GM18507 (cell line): ENCODE measurements around the gene TDRD1.

Source experiments
- DNase-seq: peaks from one replicate; pipeline ENCODE4 v3.0.0; 2011; ENCODE audit warnings: low read depth; ENCODE audit not compliant: insufficient read length; ENCODE audit errors: extremely low spot score
- FAIRE-seq: peaks from 2 replicates; lab custom pipeline; 2011; peaks lifted over from hg19 to GRCh38; lab: Jason Lieb, UNC

Gene TDRD1

DNA sequence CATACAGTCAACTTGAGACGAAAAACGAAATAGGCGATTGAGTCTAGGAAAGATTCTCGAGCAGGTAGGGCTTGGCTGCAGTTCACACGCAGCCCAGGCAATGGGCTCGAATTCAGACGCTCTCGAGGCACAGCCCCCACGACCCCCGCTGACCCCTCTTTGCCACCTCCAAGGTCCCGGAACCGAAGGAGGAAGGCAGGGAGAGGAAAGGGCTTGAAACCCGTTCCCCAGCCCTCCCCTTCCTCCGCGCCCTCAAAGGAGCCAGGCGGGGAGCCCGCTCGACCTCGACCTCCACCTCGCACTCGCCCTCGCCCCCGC, 5.6 kb upstream of the TDRD1 start:
- no peak for FAIRE-seq
- DNase-seq = no peak

DNA sequence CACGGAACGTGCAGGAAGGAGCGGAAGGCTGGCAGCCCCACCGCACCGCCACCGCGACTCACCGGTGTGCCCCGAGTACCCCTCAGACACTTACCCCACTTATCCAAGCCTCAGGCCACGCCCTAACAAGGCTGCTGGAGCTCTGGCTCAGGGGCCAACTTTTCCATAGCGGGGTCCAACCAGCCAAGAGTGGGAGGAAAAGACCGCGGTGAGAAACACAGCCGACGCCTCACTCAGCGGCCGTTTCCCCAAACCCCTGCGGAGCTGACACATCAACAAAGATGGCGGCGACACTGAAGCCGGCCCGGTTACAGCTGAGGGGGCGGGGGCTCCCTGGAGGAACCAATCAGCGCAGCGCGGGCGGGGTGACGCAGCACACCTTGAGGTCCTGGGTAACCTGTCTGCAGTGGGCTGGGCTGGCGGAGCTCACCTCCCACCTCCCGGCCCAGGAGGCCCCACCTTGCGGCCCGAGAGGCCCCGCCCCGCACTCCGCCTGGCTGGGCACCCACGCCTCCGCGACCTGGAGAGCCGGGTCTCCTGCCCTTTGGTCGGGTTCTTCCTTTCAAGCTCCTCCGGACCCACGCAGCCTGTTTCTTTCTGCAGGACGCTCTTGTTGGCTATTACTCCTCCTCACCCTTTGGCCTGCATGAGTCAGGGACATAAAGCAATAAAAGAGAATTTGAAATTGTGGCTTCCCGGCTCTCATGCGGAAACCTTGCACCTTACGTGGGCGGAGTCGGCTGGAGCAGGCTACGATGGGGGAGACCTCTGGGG, 5.0 kb upstream of the TDRD1 start, which contains the start of gene CCDC186:
Gene CCDC186 (minus strand): TSS at position 283 of the 774 bp plus-strand sequence. CDS start 10,935 bp downstream, outside the sequence.
- FAIRE-seq (peak; percentile 99), DNase-seq (peak; percentile 92)

DNA sequence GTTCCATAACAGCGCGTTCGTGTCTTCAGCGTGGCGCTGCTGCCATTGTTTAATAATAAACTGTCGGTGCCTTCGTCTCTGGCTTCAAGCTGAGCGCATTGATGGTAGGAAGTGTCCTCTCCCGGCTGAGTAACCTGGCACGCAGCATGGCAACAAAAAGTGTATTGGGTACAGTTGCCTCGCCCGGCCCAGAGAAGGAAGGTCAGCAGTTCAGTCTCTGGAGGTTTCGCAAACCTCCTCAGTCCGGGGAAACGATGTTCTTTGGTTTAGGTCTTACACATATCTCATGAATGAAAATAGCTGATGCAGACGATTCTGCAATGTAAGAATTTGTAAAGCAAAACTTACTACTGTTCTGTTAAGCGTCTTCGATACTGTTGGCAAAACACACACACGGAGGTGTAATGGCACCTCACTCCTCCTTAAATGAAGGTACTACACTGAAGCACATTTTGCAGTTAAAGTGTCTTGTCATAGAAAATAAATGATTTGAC, 4.4 kb upstream of the TDRD1 start:
- no peak for DNase-seq
- FAIRE-seq = peak; percentile 44

DNA sequence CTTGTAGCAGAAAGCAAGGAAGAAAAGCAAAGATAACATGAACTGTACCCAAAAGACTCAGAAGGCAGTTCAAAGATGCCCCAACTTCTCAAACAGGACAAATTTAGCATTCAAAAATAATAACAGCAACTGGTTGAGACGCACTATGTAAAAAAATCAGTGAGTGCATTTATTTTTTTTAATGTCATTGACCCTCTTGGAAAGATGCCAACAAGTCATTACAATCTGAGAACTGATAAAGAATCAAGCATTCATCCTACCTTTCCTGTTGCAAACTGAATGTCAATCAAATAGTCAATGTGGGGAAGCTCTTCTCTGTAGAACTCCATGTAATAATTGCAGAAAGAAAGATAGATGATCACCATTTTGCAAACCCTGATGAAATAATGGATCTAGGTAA, 3.5 kb upstream of the TDRD1 start:
- FAIRE-seq (no peak), DNase-seq (no peak)

DNA sequence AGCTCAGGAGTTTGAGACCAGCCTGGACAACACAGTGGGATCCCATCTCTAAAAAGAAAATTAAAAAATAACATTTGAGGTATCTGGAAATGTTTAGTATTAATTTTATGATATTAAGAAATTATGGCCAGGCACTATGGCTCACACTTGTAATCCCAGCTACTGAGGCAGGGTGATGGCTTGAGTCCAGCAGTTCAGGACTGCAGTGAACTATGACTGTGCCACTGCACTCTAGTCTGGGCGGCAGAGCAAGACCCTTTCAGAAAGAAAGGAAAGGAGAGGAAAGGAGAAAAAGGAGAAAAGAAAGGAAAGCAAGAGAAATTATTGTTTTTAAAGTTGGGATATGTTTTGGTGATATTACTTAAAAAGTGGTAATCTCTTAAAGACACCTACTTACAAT, 2.6 kb upstream of the TDRD1 start:
- no peak for DNase-seq
- FAIRE-seq = no peak

DNA sequence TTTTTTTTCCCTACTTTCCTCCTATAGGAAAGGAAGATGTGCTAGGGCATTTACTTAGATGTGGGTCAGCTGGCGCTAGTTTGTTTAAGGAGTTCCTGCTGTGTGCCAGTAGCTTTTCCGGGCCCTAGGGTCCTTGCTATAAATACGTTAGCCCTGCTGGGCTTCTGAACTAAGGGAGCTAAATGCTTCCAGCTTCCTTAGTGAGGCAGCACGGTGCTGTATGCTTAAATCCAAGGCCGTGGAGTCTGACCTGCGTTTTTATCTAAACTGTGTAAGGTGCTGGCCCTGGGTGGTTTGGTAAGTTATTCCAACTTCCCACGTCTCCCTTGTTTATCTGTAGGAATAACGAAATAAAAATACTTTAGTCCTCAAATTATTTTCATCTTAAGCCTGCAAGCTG, 594 bp downstream of the TDRD1 start:
- FAIRE-seq (no peak), DNase-seq (no peak)

DNA sequence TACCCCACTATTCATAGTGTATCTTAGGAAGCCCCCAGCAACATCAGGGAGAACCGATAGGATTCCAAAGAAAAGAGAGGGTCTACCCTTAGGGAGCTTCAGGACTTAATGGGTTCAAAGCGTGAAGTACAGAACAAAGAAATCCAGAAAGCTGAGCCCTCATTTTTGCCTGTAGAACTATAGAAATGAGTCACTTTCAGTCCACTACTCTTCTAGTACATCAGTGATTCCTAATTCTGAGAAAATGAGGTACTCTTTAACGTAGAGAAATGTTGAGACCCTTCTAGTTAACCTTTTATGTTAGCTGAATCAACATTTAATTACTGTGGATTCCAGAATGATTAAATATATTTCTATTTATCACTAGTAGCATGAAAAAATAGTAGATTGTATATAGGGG, 1.8 kb downstream of the TDRD1 start:
- no peak for DNase-seq
- no peak for FAIRE-seq

DNA sequence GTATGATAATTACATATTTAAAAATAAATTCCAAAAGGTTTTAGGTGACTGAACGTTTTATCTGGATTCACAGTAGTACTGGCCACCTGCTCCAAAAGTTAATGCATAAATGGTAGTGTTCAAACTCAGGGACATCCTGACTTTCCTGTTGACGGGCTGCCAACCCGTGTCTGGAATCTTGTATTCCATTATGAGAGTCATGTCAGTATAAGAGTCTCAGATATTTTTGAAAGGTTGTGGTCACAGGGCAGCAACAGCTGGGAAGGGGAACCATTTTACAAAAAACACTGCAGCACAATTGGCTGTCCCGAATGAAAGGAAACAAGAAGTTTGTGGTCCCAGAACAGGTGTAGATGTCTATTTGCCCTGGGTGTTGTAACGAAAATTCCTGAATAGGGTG, 2.8 kb downstream of the TDRD1 start:
- FAIRE-seq (no peak), DNase-seq (no peak)

DNA sequence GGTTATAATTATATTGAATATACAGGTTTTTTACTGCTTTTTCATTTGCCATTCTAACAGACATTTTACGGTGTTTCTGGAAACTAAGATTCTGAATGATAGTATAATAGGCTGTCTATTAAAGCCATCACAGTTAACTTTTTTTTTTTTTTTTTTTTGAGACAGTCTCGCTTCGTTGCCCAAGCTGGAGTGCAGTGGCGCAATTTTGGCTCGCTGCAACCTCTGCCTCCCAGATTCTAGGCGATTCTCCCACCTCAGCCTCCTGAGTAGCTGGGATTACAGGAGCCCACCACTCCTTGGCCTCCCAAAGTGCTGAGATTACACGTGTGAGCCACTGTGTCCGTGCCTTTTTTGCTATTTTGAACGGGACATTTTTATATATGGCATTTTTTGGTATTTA, 4.4 kb downstream of the TDRD1 start:
- FAIRE-seq (no peak), DNase-seq (no peak)

DNA sequence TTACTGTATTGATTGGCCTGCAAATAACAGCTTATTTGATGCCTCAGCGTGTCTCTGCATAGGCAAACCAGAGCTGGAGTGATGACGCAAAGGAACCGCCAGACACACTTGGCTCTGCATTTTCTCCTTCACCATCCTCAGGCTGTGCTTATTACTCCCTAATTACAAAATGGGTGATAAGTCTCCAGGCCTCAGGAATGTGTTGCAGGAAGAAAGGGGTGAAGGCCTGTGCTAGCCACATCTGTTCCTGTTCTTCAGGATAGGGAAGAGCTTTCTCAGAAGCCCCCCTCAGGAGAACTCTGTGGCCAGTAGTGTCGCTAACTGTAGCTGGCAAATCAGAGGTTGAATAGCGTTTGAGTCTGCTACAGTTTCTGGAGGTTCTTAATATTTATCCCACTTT, 5.1 kb downstream of the TDRD1 start:
- DNase-seq (no peak), FAIRE-seq (no peak)

DNA sequence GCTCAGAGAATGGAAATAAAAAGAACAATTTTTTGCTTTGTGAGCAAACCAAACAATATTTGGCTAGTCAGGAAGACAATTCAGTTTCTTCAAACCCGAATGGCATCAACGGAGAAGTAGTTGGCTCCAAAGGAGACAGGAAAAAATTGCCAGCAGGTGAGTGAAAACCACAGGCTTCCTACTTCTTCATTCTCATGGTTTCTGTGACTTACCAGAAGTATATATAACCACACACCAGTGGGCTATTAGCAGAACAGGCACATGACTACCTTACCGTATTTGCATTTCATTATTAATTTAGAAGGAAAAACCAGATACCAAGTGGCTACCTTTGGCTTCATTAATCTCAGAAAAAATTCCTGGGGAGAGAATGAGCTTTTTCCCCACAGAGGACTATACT, 8.8 kb downstream of the TDRD1 start:
- no peak for DNase-seq
- no peak for FAIRE-seq

DNA sequence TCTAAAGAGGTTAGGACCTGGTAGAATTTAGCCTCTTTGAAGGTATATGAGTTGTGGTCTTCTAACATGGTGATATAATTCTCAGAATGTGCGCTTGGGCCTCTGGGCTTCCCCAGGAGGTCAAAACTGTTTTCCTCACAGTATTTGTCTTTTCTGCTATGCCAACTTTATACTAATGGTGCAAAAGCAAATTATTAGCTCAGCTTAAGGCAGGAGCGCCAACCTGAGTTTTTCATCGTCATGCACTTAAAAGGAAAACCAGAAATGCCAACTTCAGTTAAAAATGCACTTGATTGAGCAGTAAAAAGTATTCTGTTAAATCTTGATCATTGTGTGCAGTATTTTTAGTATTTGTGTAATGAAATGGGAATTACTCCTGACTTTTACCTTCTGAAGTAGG, 9.7 kb downstream of the TDRD1 start:
- FAIRE-seq (no peak), DNase-seq (no peak)

DNA sequence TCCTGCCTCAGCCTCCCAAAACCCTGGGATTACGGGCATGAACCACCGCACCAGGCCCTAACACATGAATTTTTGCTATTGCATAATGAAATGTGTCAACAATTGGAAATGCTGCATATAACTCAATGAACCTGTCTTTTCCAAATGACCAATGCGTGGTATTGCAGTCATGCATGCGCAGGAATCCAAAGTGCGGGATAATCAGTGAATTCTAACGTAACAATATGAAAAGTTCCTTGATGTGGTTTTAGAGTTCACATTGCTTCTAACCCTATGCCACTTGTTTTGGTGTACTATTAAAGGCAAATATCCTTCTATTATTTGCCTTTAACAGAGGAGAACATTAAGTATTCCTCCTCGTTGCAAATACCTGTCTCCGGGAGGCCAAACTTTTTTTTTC, 10.5 kb downstream of the TDRD1 start:
- DNase-seq (no peak), FAIRE-seq (no peak)

DNA sequence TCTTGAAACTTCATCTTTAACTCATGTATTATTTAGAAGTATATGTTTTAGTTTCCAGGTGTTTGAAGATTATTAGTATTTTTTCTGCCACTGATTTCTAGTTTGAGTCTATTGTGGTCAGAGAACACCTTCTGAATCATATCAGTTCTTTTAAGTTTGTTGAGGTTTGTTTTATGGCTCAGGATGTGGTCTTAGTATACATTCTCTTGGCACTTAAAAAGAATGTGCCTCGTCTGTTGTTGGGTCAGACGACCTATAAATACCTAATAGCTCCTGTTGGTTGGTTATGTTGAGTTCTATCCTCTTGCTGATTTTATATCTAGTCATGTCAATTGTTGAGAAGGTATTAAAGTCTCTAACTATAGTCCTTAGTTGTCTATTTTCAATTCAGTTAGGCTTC, 15.9 kb downstream of the TDRD1 start:
- no peak for DNase-seq
- no peak for FAIRE-seq

DNA sequence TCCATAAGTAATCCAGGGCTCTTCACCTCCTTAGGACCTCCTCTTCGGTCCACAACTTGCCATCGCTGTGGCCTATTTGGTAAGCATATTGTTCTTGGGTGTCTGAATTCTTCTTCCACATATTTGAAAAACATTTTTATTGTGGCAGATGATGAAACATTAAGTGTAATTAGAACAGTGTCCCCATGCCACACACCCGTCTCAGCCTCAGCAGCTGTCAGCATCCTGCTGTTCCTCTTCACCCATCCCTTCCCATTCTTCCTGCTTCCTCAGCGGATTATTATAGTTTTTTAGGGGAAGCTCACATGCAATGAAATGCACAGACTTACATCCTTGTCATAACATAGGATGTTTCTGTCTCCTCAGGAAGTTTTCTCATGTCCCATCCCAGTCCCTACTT, 20.1 kb downstream of the TDRD1 start:
- no peak for FAIRE-seq
- no peak for DNase-seq

DNA sequence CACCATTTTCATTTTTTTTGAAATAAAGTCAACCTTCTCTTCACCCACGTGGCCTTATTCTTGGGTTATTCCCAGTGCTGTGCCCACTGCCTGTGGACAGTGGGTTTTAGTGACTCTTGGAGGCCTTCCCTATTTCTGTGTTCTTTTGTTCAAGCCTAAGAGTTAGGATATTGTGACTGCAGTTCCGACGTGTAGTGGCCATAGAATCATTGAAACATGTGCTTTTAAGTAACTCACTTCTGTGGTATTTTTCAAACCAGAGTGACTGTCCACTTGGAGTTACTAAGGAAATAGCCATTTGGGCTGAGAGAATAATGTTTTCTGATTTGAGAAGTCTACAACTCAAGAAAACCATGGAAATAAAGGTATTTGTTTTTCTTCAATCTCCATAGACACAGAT, 23.7 kb downstream of the TDRD1 start:
- no peak for FAIRE-seq
- DNase-seq = no peak

DNA sequence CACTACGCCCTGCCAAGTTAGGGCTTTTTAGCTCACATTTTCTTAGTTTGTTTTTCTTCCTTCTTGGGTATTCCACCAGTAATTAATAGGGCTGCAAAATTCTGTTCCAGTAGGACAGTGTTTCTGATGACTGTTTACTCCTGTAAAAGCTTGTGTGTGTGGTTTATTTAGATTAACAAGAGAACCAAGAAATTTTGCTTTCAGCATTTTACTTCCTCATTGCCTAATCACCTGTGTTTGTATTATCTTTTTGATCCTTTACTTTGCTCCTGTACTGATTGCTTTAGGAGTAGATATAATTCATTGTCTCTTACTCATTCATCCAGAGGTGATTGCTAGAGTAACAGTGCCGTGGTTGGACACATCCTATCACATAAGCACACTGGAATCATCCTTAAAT, 27.7 kb downstream of the TDRD1 start:
- FAIRE-seq (no peak), DNase-seq (no peak)

DNA sequence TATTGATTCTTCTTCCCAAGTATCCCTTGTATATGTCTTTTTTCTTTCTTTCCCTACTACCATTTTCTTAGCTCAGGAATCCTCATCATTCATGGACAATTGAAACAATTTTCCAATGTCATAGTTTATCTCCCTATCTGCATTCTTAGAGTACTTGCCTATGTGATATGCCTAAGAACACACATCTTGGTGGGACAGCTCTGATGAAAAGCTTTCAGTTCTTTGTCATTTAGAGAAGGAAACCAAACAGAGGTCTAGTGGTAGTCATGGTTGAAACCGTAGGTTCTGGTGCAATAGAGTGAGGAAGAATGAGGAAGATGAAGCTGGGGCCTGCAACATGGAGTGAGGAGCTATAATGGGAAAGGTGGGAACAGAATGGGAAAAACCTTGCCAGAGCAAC, 28.2 kb downstream of the TDRD1 start:
- DNase-seq = no peak
- no peak for FAIRE-seq

DNA sequence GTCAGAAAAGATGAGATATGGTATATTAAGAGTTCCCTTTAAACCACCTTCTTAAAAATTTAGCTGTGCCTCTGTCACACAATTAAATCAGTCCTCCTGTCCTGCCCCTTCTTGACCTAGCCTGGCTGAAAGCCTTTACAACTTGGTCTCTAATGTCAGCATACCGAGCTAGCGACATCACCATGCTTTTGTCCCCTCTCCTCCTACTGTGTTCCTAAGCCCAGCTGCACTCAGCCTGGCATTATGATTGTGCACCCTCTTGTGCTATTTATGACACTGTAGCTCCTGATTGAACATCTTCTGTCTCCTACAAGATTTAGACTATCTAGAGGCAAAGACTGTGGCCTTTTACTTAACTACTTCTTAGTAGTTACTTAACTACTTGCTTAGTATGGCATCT, 29.2 kb downstream of the TDRD1 start:
- no peak for FAIRE-seq
- DNase-seq = no peak

DNA sequence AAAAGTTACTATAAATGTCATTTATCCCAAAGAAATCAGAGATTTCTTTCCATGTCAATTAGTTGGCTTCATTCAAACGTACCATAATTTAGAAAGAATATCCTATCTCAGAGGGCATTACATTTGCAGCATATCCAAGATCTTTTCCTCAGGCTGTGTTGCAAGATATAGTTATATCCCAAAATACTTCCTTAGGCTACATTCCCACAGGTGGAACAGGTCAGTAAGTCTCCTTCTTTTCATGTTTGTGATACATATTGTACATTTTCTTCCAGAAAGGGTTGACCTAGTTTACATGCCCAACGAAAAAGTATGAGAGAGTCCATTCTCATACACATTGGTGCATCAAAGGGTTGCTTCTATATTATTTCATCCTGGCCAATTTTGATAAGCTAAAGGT, 33.0 kb downstream of the TDRD1 start:
- FAIRE-seq (no peak), DNase-seq (no peak)

DNA sequence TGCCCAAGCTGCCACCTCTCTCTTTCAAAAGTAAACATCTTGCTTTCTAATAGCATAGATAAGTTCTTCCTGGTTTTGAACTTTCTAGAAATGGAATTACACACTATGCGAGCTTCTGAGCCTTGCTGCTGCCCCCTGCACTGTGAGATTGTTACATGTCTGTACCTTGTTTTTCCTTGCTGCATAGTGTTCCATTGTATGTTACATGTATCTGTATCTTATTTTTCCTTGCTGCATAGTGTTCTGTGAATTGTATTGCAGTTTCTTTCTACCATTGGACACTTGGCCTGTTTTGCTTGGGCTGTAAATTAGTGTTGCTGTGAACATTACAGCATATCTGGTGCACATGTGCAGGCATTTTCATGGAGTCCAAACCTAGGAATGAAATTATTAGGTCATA, 35.9 kb downstream of the TDRD1 start:
- FAIRE-seq (no peak), DNase-seq (no peak)

DNA sequence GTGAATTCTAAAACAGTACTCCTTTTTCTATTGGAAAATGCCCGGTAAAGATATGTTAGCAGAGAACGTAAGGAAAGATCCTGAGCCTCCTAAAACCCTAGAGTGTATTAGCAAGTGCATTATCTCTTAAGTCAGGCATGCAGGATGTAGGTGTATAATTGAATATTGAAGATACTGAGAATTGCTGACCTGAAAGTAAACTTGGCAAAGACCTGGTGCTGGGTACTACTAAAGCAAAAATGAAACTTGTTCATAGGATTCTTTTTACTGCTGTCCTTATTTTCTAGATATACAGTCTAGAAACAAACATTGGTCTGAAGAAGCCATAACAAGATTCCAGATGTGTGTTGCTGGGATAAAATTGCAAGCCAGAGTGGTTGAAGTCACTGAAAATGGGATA, 41.1 kb downstream of the TDRD1 start:
- no peak for DNase-seq
- no peak for FAIRE-seq
